Measurements from ENCODE around the gene WWC2.

Gene WWC2

DNA sequence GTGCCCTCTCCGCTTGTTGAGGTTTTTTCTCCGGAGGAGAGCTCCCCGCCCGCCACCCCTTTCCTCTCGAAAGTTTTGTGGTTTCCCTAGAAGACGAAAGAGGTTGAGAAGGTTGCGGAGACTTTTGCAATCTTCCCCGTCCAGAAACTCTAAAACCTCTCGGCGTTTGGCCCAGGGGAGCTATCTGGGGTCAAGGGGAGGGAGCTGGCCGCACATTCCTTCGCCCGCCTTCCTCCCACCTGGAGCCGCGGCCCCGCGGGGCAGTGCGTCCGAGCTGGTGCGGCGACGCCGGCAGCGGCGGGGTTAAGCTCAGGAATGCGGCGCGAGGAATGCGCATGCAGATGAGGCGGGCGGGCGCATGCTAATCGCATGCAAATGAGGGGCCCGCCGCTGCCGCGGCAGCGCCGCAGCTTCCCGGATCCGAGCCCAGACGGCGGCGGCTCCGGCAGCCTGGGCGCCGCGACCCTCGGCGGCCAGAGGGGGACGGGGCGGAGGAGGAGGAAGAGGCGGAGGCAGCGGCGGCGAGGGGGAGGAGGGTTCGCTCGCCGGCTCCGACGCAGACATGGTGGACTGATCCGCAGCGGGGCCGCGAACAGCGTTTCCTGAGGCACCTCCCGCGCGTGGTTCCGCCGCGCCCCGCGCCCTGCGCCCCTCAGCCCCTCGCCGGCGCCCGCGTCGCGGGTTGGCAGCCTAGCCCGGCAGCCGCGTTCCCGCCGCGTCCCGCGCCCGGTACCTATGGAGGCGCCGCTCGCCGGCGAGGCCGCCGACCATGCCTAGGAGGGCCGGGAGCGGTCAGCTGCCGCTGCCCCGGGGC is at the start of gene WWC2:
WWC2 (plus strand) TSS at position 535 of the 814 bp plus-strand sequence; CDS start at position 770, 235 bp downstream.
- DNase-seq: peak; percentile 80

DNA sequence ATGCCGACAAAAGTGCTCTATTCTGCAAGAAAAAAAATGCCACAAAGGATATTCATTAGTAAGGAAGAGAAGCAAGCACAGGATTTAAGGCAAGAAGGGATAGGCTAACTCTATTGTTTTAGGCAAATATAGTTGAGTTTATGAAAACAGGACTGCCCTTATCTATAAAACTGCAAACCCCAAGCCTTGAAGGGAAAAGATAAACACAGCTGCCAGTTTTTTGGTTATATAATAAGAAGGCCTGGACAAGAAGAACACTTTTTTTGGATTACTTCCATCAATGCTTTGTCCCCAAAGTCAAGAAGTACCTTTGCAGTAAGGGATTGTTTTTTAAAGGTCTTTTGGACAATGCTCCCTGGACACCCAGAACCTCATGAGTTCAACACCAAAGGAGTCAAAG is 45.4 kb upstream of the WWC2 start:
- DNase-seq: no peak

GRCh38 chr4:183057255-183057654 is 41.8 kb upstream of the WWC2 start:
- DNase-seq: no peak

DNA sequence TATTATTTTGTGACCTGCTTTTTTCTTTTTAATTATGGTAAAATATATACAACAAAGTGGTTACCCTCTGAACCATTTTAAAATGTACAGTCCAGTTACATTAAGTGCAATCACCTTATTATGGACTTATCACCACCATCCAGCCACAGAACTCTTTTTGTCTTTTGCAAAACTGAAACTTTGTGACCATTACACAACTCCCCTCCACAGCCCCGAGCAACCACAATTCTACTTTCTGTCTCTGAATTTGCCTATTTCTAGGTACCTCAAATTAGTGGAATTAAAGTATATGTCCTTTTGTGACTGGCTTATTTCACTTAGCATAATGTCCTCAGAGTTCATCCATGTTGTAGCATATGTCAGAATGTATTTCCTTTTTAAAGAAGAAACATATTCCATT is 39.3 kb upstream of the WWC2 start:
- DNase-seq: no peak

- DNase-seq: no peak
These were observed 30.6 kb upstream of the WWC2 start for GRCh38 chr4:183068502-183068901.

DNA sequence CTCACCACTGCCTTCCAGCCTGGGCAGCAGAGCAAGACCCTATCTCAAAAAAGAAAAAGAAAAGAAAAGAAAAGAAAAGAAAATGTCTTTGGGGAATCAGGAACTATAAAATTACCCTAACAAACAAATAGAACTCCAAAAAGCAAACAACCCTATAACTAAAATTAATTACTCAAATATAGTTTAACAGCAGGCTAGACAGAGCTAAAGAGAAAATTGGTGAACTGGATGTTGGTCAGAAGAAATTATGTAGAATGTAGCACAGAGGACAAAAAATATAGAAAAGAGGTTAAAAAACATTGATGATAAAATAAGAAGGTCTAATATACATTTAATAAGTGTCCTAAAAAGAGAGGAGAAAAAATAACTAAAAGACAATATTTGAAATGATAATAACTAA is 27.8 kb upstream of the WWC2 start:
- no peak for DNase-seq

DNA sequence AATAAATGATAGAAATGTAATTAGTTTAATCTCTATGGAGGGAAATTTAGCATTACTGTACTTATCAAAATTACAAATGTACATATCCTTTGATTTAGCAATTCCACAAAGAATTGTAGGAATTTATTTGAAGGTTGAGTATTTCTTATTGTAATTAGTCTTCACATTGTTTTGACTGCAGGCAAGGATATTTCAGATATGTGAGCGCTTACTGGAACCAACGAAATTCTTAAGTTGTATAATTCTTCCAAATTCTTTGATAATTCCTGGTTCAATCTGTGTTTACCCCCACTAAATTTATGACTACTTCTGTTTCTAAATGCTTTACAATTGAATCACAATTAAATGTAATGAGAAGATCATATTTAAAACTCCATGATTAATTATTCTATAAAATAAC is 26.9 kb upstream of the WWC2 start:
- no peak for DNase-seq

GRCh38 chr4:183073838-183074145 is 25.3 kb upstream of the WWC2 start:
- DNase-seq: no peak

- no peak for DNase-seq
These were observed 24.6 kb upstream of the WWC2 start for GRCh38 chr4:183074288-183074990.

- DNase-seq: no peak
These were observed 20.4 kb upstream of the WWC2 start for GRCh38 chr4:183078634-183079033.

- DNase-seq: no peak
These were observed 18.5 kb upstream of the WWC2 start for GRCh38 chr4:183080372-183081115.

DNA sequence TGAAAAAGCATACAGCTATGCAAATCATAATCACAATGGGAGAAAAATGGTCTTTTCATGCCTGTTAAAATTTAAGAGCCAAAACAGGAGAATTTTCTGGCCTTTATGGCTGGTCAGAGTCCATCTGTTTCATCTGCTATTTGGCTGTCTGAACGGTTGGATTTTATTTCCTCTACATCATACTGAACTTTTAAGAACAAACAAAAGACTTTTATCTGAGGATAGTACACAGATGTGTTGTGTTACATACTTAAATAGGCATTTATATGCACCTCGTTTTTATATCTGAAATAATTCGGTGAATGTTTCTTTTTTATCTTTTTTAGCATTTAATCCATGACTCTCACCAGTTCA is 18.0 kb upstream of the WWC2 start:
- no peak for DNase-seq

- no peak for DNase-seq
These were observed 17.0 kb upstream of the WWC2 start for GRCh38 chr4:183082053-183082452.

DNA sequence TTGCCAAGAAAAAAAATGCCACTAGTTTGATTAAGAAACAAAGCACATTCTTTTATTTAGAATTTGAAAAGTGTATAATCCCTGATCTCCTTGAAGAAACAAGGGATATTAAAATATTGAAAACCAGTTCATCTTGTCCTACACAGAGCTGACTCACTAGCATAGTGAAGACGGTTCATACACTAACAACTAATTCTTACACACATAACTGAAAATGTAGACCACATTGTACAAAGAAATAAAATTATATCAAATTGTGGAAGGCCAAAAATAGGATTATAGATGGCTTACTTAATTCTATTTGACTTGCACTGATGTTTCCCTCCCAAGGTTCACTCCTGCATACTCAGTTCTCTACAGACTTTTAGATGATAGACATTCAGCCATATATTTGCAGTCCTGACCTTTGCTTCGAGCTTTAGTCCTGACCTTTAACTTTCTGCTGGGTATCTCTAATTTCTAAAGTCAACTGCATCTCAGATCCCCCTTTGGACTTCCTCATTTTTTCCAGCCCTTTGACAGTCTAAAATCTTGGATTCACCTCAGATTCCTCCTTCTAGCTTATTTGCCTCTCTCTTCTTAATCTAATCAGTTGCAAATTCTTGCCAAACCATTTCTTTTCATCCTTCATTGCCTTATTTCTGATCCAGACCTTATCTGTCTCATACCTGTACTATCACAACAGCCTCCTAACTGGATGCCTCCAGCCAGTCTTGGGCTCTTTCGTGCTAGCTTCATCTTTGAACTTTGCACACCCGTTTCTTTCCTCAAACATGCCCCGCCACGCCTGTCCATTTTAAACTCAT is 4.5 kb upstream of the WWC2 start:
- DNase-seq: no peak

GRCh38 chr4:183095199-183095512 is 3.9 kb upstream of the WWC2 start:
- DNase-seq: no peak

DNA sequence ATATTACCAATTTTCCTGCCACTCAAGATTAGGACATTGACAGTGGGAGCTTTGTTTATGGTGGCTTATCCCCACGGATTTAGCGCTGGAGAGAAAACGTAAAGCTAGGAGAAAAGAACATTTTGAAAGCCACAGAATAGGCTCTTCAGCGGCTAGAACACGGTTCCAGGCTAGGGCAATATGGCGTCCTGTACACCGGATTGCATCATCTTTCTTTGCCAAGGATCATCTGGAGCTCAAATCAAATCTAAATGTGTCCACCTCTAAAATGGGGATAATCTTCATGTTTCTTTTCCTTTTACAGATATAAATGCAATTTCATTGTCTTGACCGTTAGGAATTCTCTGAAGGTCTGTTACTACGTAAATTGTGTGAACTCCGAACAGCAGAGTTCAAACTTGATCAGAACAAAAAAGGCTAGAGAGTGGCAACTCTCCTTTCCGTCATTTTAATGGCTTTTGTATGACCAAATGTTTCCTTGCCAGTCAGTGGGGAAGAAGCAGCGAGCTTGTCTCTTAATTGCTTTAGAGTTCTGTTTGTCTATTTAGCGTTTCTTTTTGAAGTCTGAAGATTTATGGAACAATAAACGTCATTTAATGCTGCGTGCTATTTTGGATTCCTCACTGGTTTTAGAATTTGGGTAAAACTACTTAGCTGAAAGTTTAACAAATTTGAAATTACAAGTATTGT is 2.6 kb upstream of the WWC2 start:
- no peak for DNase-seq

- no peak for DNase-seq
These were observed 1.6 kb upstream of the WWC2 start for GRCh38 chr4:183097231-183098018.

- DNase-seq: peak; percentile 63
These were observed 886 bp upstream of the WWC2 start for GRCh38 chr4:183098019-183098722.

- peak; percentile 68 for DNase-seq
These were observed 660 bp downstream of the WWC2 start for GRCh38 chr4:183099537-183100297.

GRCh38 chr4:183100298-183100599 is 1.2 kb downstream of the WWC2 start:
- DNase-seq: no peak

DNA sequence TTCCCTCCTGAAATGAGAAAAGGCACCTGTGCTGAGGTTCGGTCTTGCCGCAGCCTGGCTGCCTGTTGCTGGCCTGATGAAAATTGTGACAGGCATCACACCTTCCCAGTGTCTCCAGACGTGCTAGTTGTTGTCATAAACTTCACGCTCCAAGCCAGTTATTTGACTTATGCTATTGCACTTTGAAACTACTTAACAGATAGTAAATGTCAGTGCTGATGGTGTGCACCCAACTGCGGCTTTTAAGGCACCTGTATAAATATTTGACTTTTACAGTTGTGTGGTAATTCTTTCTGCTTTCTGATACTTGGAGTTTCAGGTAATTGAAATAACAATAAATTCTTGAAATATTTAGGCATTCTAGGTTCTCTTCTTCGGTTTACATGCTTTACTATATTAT is 1.8 kb downstream of the WWC2 start:
- DNase-seq: no peak
